Mesenchymal stem cell (in vitro differentiated cells and primary cell): Measurements from ENCODE around the gene SIT1.

Experiments used
- DNase-seq: peaks from one replicate; pipeline ENCODE4 v3.0.0-alpha.2; 2013
- H2AFZ ChIP-seq: one replicate; pipeline ENCODE4 v1.6.1; 2013; ENCODE audit warnings: low read depth, mild to moderate bottlenecking, control low read depth, inconsistent platforms, low read length, moderate library complexity
- H2AK5ac ChIP-seq: 2 replicates; pipeline ENCODE4 v1.6.1; 2013; ENCODE audit warnings: low read length, moderate library complexity, mild to moderate bottlenecking, inconsistent platforms; ENCODE audit not compliant: severe bottlenecking
- H2BK120ac ChIP-seq: one replicate; pipeline ENCODE4 v1.6.1; 2013; ENCODE audit warnings: low read depth, mild to moderate bottlenecking, inconsistent platforms, low read length, moderate library complexity
- H2BK12ac ChIP-seq, 2 experiments: one replicate each; pipeline ENCODE4 v1.6.1; 2013; ENCODE audit warnings: inconsistent platforms in 2 of 2, low read length in 2 of 2, mild to moderate bottlenecking in 2 of 2, moderate library complexity in 2 of 2, control low read depth in 1 of 2
- H2BK15ac ChIP-seq: one replicate; pipeline ENCODE4 v1.6.1; 2013; ENCODE audit warnings: mild to moderate bottlenecking, low read depth, inconsistent platforms; ENCODE audit not compliant: poor library complexity, severe bottlenecking
- H2BK5ac ChIP-seq: 2 replicates; pipeline ENCODE4 v1.6.1; 2013; ENCODE audit warnings: low read depth, mild to moderate bottlenecking, low read length, control low read depth, inconsistent platforms; ENCODE audit not compliant: poor library complexity, severe bottlenecking
- H3K14ac ChIP-seq, 2 experiments: one replicate each; pipeline ENCODE4 v1.6.1; 2013; ENCODE audit warnings: inconsistent platforms in 2 of 2, low read length in 2 of 2, control low read depth in 1 of 2, mild to moderate bottlenecking in 1 of 2, moderate library complexity in 1 of 2
- H3K18ac ChIP-seq, 2 experiments: one replicate each; pipeline ENCODE4 v1.6.1; 2013; ENCODE audit warnings: inconsistent platforms in 2 of 2, low read length in 2 of 2, control low read depth in 1 of 2, low read depth in 1 of 2, mild to moderate bottlenecking in 1 of 2
- H3K23ac ChIP-seq, 2 experiments: one replicate each; pipeline ENCODE4 v1.6.1; 2013; ENCODE audit warnings: inconsistent platforms in 2 of 2, low read length in 2 of 2, mild to moderate bottlenecking in 2 of 2, moderate library complexity in 2 of 2, control low read depth in 1 of 2
- H3K27ac ChIP-seq: 2 replicates; pipeline ENCODE4 v1.5.1; 2013; ENCODE audit warnings: mild to moderate bottlenecking, moderate library complexity, low read length, control low read depth, inconsistent platforms; ENCODE audit not compliant: poor library complexity, severe bottlenecking
- H3K27me3 ChIP-seq, 2 experiments: 2 replicates each; pipeline versions ENCODE4 v1.6.1 to v1.7.0; 2013; ENCODE audit warnings: low read length in 2 of 2, mild to moderate bottlenecking in 2 of 2, moderate library complexity in 2 of 2, control low read depth in 1 of 2, inconsistent platforms in 1 of 2; ENCODE audit not compliant: control insufficient read depth in 1 of 2, insufficient read depth in 1 of 2
- H3K36me3 ChIP-seq, 2 experiments: 2 replicates each; pipeline versions ENCODE4 v1.6.1 to v1.7.0; 2013; ENCODE audit warnings: low read length in 2 of 2, control low read depth in 1 of 2, inconsistent platforms in 1 of 2, low read depth in 1 of 2, mild to moderate bottlenecking in 1 of 2; ENCODE audit not compliant: insufficient read depth in 2 of 2, control insufficient read depth in 1 of 2
- H3K4ac ChIP-seq, 2 experiments: one replicate each; pipeline ENCODE4 v1.6.1; 2013; ENCODE audit warnings: inconsistent platforms in 2 of 2, low read length in 2 of 2, mild to moderate bottlenecking in 2 of 2, moderate library complexity in 2 of 2, control low read depth in 1 of 2, low read depth in 1 of 2
- H3K4me1 ChIP-seq: 2 replicates; pipeline ENCODE4 v1.6.1; 2013; ENCODE audit warnings: low read depth, low read length, control low read depth; ENCODE audit not compliant: control insufficient read depth, insufficient read depth
- H3K4me2 ChIP-seq: 2 replicates; pipeline ENCODE4 v1.6.1; 2013; ENCODE audit warnings: low read length, mild to moderate bottlenecking, inconsistent platforms; ENCODE audit not compliant: poor library complexity, severe bottlenecking
- H3K4me3 ChIP-seq, 2 experiments: 2 replicates each; pipeline versions ENCODE4 v1.5.1 to v1.7.0; 2013; ENCODE audit warnings: low read length in 2 of 2, mild to moderate bottlenecking in 2 of 2, control low read depth in 1 of 2, low read depth in 1 of 2; ENCODE audit not compliant: insufficient read depth in 1 of 2
- H3K79me1 ChIP-seq: replicated peaks from 2 replicates; pipeline ENCODE4 v1.6.1; 2013; ENCODE audit warnings: mild to moderate bottlenecking, control low read depth, low read length, inconsistent platforms; ENCODE audit not compliant: poor library complexity, severe bottlenecking
- H3K9ac ChIP-seq: 2 replicates; pipeline ENCODE4 v1.7.0; 2013; ENCODE audit warnings: mild to moderate bottlenecking, low read length, moderate library complexity
- H3K9me3 ChIP-seq: 2 replicates; pipeline ENCODE4 v1.7.0; 2013; ENCODE audit warnings: mild to moderate bottlenecking, low read length; ENCODE audit not compliant: control insufficient read depth
- H4K8ac ChIP-seq: one replicate; pipeline ENCODE4 v1.6.1; 2013; ENCODE audit warnings: inconsistent platforms, mild to moderate bottlenecking, low read length, moderate library complexity
- H4K91ac ChIP-seq: one replicate; pipeline ENCODE4 v1.6.1; 2013; ENCODE audit warnings: mild to moderate bottlenecking, low read length, inconsistent platforms
- WGBS: methylation state at CpG from one replicate; pipeline ENCODE4 v1.1.7; 2013; ENCODE audit warnings: mixed read lengths; 5-methylcytosine and 5-hydroxymethylcytosine counted together

Gene SIT1

GRCh38 chr9:35662437-35662836 is 11.7 kb upstream of the SIT1 start:
- Histone ChIP-seq H3K9me3 (no peaks in the 10 kb centered on the region), H3K23ac (no peak overlapping the region), H4K91ac (no peak overlapping the region), H2BK5ac (no peak overlapping the region), H3K4ac (no peak overlapping the region), H3K4me1 (peaks cover 17% of the 10 kb centered on the region), H2AFZ (no peak overlapping the region), H2BK120ac (no peak overlapping the region), H2BK12ac (no peak overlapping the region), H4K8ac (no peak overlapping the region), H3K18ac (no peak overlapping the region), H2AK5ac (no peak overlapping the region), H3K27ac (no peak overlapping the region), H3K27me3 (no peaks in the 10 kb centered on the region), H3K9ac (no peak overlapping the region), H3K4me3 (no peak overlapping the region), H3K79me1 (peaks cover 16% of the 10 kb centered on the region), H3K4me2 (no peak overlapping the region), H3K14ac (no peak overlapping the region), H3K36me3 (peaks cover 18 to 33% of the 10 kb centered on the region in 2 experiments), H2BK15ac (no peak overlapping the region)
- WGBS, result over 99% methylated on average over 7 of the region's 7 CpGs
- no peak for DNase-seq

GRCh38 chr9:35661756-35662350 is 11.1 kb upstream of the SIT1 start:
- Histone ChIP-seq H3K4me1 (peaks cover 20% of the 10 kb centered on the region), H2BK120ac (no peak overlapping the region), H3K4me3 (no peak overlapping the region), H3K4me2 (no peak overlapping the region), H2BK12ac (no peak overlapping the region), H3K79me1 (peaks cover 16% of the 10 kb centered on the region), H3K23ac (no peak overlapping the region), H3K9ac (no peak overlapping the region), H4K91ac (no peak overlapping the region), H3K4ac (no peak overlapping the region), H3K18ac (no peak overlapping the region), H2BK15ac (no peak overlapping the region), H2BK5ac (no peak overlapping the region), H2AK5ac (no peak overlapping the region), H3K36me3 (peaks cover 18 to 33% of the 10 kb centered on the region in 2 experiments), H3K14ac (no peak overlapping the region), H3K9me3 (no peaks in the 10 kb centered on the region), H2AFZ (no peak overlapping the region), H3K27me3 (no peaks in the 10 kb centered on the region), H4K8ac (no peak overlapping the region), H3K27ac (no peak overlapping the region)
- no peak for DNase-seq
- WGBS, result 94% methylated on average over 3 of the region's 3 CpGs

- peaks cover 20% of the 10 kb centered on the region for H3K4me1 ChIP-seq
- peak overlapping the region; percentile 43 for H3K27ac ChIP-seq
- peak overlapping the region; percentile 0 for H2BK15ac ChIP-seq
- H4K91ac ChIP-seq, result peak overlapping the region; percentile 76
- H3K4me2 ChIP-seq, result no peak overlapping the region
- H3K36me3 ChIP-seq, result peaks cover 18 to 33% of the 10 kb centered on the region in 2 experiments
- H2AFZ ChIP-seq, result no peak overlapping the region
- peak overlapping the region; percentile 37 for H2BK5ac ChIP-seq
- H4K8ac ChIP-seq, result peak overlapping the region; percentile 77
- H3K9me3 ChIP-seq, result no peaks in the 10 kb centered on the region
- peak overlapping the region; percentile 37 for H3K9ac ChIP-seq
- H2BK120ac ChIP-seq, result no peak overlapping the region
- 59% methylated on average over 9 of the region's 9 CpGs for WGBS
- no peaks in the 10 kb centered on the region for H3K27me3 ChIP-seq
- H3K14ac ChIP-seq, result no peak overlapping the region
- H2BK12ac ChIP-seq, result peak overlapping the region; percentile 80 to 84
- peaks cover 16% of the 10 kb centered on the region for H3K79me1 ChIP-seq
- peak overlapping the region; percentile 3 for H2AK5ac ChIP-seq
- no peak overlapping the region for H3K23ac ChIP-seq
- peak overlapping the region in 1 of 2 experiments; percentile 9 for H3K18ac ChIP-seq
- peak; percentile 64 for DNase-seq
- no peak overlapping the region for H3K4ac ChIP-seq
- no peak overlapping the region for H3K4me3 ChIP-seq
These were observed 10.3 kb upstream of the SIT1 start for GRCh38 chr9:35660966-35661415.

- H3K27me3 ChIP-seq, result no peaks in the 10 kb centered on the region
- no peak overlapping the region for H2BK12ac ChIP-seq
- H2AFZ ChIP-seq, result no peak overlapping the region
- peak overlapping the region; percentile 98 for H3K9ac ChIP-seq
- no peak overlapping the region for H3K27ac ChIP-seq
- peaks cover 12% of the 10 kb centered on the region for H3K4me1 ChIP-seq
- H3K4me3 ChIP-seq, result peak overlapping the region in 1 of 2 experiments; percentile 96
- DNase-seq, result peak; percentile 79
- no peaks in the 10 kb centered on the region for H3K9me3 ChIP-seq
- no peak overlapping the region for H2BK15ac ChIP-seq
- H3K18ac ChIP-seq, result no peak overlapping the region
- no peak overlapping the region for H3K4me2 ChIP-seq
- no peak overlapping the region for H4K8ac ChIP-seq
- H3K79me1 ChIP-seq, result peaks cover 14% of the 10 kb centered on the region
- H3K23ac ChIP-seq, result no peak overlapping the region
- H2BK5ac ChIP-seq, result no peak overlapping the region
- no peak overlapping the region for H3K14ac ChIP-seq
- no peak overlapping the region for H2AK5ac ChIP-seq
- H2BK120ac ChIP-seq, result no peak overlapping the region
- H4K91ac ChIP-seq, result no peak overlapping the region
- no peak overlapping the region for H3K4ac ChIP-seq
- peaks cover 18 to 33% of the 10 kb centered on the region in 2 experiments for H3K36me3 ChIP-seq
- 49% methylated on average over 3 of the region's 3 CpGs for WGBS
These were observed 8.6 kb upstream of the SIT1 start for GRCh38 chr9:35659340-35659739.
